Bronchial epithelial cell (primary cell): ENCODE results near the gene WDFY3. TPM values are rescaled to one million over a fixed set of nuclear protein-coding genes. Genes with fewer than 3 reads are reported as not detected.

Experiments
- DNase-seq: peaks from one replicate; pipeline ENCODE4 v3.0.0-alpha.2; 2010; ENCODE audit warnings: low read depth
- FAIRE-seq: peaks from 2 replicates; lab custom pipeline; 2011; peaks lifted over from hg19 to GRCh38; lab: Jason Lieb, UNC
- H3K27me3 ChIP-seq: 2 replicates; pipeline ENCODE4 v1.5.1; 2011; ENCODE audit warnings: low read length; ENCODE audit not compliant: control insufficient read depth, insufficient read depth
- H3K36me3 ChIP-seq: 2 replicates; pipeline ENCODE4 v1.5.1; 2011; ENCODE audit warnings: low read length; ENCODE audit not compliant: control insufficient read depth, insufficient read depth
- H3K4me3 ChIP-seq: 2 replicates; pipeline ENCODE4 v1.5.1; 2011; ENCODE audit warnings: mild to moderate bottlenecking, low read depth, low read length, control low read depth
- CTCF ChIP-seq: IDR thresholded peaks from 2 replicates; pipeline ENCODE4 v1.5.1; 2011; ENCODE audit warnings: mild to moderate bottlenecking, moderate library complexity, low read length, control low read depth, inconsistent platforms; ENCODE audit not compliant: insufficient read depth, severe bottlenecking
- total RNA-seq: library from RNA; depleted of rRNA; stranded (reverse); fragments of >200 nt; gene quantifications from 2 replicates; pipeline ENCODE4 v1.2.1, GENCODE V29; 2014

WDFY3 gene
- total RNA-seq, 1 donor from 2014 or later, result 33.2 TPM

GRCh38 chr4:84826681-84827080, 139.8 kb downstream of the WDFY3 start:
- no peaks in the 10 kb centered on the region for H3K27me3 ChIP-seq
- no peak for TF ChIP-seq CTCF
- FAIRE-seq, result no peak

GRCh38 chr4:84825701-84826341, 140.7 kb downstream of the WDFY3 start:
- Histone ChIP-seq H3K36me3 (no peaks in the 10 kb centered on the region), H3K27me3 (no peaks in the 10 kb centered on the region), H3K4me3 (no peak overlapping the region)
- no peak for FAIRE-seq
- DNase-seq, result no peak
- TF ChIP-seq CTCF, result no peak

More at GRCh38 chr4:84826681-84827080, 139.8 kb downstream of the WDFY3 start:
- H3K36me3 ChIP-seq, result no peaks in the 10 kb centered on the region
- no peak overlapping the region for H3K4me3 ChIP-seq
- no peak for DNase-seq

GRCh38 chr4:84821064-84821463, 145.4 kb downstream of the WDFY3 start:
- no peak for DNase-seq
- TF ChIP-seq CTCF, result no peak
- H3K27me3 ChIP-seq, result no peaks in the 10 kb centered on the region
- no peak for FAIRE-seq
- H3K4me3 ChIP-seq, result no peak overlapping the region
- H3K36me3 ChIP-seq, result no peaks in the 10 kb centered on the region

GRCh38 chr4:84814094-84814750, 152.3 kb downstream of the WDFY3 start:
- no peak for FAIRE-seq
- Histone ChIP-seq H3K27me3 (no peaks in the 10 kb centered on the region), H3K36me3 (peaks cover 2% of the 10 kb centered on the region), H3K4me3 (no peak overlapping the region)
- DNase-seq, result peak; percentile 95
- no peak for TF ChIP-seq CTCF

GRCh38 chr4:84809946-84810345, 156.5 kb downstream of the WDFY3 start:
- DNase-seq, result no peak
- FAIRE-seq, result no peak
- H3K27me3 ChIP-seq, result no peaks in the 10 kb centered on the region
- H3K36me3 ChIP-seq, result peaks cover 4% of the 10 kb centered on the region
- no peak for TF ChIP-seq CTCF
- no peak overlapping the region for H3K4me3 ChIP-seq
